GM18907 (cell line): ENCODE results near the gene RHOG.
"Not testable (repeated sequence)": the region's sequence is repeated elsewhere in the genome, so short reads cannot be mapped to it uniquely, and the experiment has no call there.

ENCODE experiments used
- ATAC-seq: cut with Tn5 transposase; IDR thresholded peaks from one replicate; pipeline ENCODE4 v1.9.1; 2021; ENCODE audit warnings: mild to moderate bottlenecking, moderate library complexity; ENCODE audit not compliant: unreplicated experiment

Gene RHOG

DNA sequence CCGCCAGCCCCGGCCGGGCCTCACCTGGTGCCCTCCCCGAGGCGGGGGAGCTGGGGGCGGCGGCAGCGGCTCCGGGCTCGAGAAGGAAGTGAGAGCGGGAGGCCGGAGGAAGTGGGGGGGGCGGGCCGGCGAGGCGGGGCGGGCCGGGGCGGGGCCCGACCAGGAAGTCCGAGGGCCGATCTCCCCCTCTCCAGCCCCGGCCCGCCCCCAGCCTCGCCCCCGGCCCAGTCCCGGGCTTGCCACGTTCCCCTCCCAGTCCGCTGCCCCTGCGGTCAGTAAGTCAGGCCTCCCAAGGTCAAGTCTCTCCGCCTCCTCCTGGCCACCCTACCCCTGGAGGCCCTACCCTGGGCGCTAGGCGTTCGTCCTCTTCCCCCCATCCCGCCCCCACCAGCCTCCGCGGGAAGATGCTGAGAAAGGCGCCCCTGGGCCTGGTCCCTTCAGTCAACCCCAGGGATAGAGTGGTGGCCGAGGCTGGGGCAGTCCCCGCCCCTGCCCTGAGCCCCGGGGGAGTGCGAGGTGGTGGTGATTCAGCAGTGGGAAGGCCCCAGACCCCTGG, at the start of gene RHOG:
RHOG (minus strand) TSS at position 90 of the 556 bp plus-strand sequence. CDS start 12,821 bp downstream, outside the sequence.
- peak; percentile 60 for ATAC-seq

DNA sequence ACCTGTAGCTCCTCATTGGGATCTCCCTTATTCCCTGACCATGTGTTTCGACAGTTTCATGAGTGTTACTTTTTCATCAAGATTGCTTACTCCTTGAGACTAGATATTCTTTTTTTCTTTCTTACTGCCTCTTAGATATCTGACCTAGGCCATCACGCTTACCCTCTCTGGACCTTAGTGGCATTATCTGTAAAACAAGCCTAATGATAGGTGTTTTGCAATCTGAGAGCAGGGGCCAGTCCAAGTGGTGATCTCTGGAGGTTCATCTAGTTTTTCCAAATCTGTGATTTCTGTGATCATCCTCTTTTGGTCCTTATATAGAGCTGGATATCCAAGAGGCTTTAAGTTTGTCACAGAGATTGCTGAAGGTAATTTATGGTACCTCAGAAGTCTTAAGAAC, 49.3 kb upstream of the RHOG start:
- no peak for ATAC-seq

DNA sequence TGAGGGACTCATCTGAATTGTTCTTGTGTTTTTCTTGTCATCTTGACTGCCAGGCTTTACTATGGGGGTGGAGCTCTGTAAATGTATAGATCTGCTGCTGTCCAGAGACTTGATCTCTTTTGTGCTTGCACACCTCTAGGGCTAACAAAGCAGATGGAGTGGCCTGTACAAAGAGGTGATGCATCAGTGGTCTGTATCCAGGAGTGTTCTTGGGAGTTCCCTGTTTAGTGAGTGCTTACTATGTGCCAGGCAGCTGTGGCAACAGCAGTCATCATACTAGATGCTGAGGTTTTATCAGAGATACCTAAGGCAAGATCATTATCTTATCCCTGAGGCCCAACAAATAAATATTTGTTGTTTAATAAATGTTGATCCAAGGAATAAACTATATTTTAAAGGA, 48.1 kb upstream of the RHOG start:
- no peak for ATAC-seq

DNA sequence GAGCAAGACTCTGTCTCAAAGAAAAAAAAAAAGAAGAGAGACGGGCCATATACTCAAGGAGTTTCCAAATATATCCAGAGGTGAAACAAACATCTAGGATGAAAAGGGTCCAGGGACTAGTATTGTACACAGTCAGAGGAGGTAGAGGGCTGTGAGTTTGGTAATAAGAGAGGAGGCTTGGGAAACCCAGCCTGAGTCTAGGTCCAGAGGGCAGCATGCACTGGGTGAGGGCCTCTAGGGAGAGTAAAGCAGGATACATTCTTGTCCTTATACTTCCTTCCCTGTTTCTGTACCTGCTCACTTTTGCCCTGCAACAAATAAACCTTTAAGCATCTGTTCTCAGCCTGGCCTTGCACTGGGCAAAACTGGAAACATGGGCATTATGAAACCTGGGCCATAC, 46.2 kb upstream of the RHOG start:
- no peak for ATAC-seq

DNA sequence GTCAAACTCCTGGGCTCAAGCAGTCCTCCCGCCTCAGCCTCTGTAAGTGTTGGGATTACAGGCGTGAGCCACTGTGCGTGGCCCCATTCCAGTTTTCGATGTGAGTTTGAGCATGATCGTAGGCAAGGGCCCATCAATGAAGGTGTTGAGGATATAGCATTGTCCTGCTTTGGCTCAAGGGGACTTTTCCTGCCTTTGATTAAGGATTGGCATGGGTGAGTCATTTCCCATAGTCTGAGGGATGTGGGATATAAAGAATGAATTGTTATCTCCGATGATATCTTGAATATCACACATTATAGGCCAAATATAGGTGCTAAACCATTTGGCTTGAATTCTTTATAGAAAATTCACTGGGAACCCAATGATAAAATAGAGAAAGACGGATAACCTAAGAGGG, 45.1 kb upstream of the RHOG start:
- ATAC-seq: no peak

DNA sequence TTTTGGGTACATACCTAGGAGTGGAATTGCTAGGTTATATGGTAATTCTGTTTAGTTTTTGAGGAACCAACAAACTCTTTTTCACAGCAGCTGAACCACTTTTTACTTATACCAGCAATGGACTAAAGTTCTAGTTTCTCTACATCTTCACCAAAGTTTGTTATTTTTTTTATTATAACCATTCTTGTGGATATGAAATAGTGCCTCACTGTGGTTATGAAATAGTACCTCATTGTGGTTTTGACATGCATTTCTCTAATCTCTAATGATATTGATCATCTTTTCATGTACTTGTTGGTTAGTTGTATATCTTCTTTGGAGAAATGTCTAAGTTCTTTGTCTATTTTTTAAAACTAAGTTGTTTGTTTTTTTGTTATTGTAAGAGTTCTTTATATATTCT, 41.9 kb upstream of the RHOG start:
- no peak for ATAC-seq

DNA sequence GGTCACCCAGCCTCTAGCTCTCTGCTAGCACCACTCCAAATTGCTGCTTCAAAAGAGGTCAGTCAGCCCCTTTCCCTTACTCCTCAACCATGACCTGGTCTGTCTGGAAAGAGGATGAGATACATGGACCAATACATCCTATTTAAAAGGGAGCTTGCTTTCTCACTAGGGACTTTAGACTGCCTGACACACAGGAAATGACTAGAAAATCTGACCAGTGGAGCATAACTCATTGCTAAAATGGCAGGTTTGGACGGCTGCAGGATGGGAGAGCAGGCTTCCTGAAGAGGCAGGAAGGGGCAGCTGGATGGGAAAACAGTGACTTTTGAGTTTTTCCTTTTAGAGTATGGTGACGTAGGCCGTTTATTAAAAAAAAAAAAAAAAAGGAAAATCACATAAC, 40.0 kb upstream of the RHOG start:
- ATAC-seq: peak; percentile 40

DNA sequence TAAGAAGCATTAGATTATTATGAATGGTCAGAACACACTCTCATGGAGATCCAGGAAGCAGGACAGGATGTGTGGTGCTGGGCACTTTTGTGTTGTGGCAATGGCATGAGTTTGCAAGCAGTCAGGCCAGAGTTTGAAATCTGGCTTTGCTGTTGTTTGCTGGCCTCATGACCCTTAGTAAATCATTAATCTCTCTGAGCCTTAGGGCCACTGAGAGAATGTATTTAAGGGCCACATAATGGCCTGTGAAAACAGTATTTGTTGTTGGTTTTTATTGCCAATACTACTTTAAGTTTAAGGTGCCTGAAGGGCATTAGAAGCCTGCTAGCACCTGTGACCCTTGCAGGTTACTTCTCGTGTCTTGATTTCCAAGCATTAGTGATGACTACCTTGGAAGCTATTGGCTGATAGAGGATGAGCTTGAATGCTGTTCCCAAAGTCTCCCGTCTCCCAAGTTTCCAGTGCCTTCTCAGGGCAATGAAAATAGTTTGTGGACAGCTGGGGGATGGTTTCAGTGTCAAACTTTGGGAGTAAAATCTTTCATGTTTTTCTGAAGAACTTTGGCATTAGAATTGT, 39.3 kb upstream of the RHOG start:
- peak; percentile 58 for ATAC-seq

DNA sequence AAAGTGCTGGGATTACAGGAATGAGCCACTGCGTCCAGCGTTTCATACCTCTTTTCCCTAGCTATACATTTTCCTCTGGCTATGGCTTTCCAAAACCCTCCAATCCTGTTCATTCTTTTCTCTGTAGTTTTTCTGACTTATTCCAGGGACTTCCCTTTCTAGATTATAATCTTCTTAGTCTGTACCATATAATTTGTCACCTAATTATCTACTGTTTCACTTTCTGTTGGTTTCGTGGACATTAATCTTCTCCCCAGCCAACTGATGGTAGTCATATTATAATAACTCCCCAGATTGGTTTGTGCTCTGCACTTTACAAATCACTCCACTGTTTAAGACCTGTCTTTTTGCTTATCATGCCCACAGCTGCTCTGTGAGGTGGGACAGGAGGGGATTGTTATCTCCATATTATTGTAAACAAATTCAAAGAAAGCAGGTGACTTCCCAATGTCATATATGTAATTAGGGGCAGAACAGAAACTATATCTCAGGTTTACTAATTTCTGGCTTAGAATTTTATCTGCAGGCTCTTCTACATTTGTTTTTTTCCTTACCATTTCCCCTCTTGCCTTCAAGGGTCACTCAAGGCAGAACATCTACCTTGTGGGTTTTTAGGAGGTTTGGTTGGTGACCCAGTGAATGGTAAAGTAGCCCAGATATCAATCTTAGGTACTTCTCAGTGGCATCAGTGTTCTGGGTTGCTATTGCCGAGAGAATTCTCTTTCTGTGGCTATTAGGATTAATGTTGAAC, 38.6 kb upstream of the RHOG start:
- ATAC-seq: peak; percentile 59

DNA sequence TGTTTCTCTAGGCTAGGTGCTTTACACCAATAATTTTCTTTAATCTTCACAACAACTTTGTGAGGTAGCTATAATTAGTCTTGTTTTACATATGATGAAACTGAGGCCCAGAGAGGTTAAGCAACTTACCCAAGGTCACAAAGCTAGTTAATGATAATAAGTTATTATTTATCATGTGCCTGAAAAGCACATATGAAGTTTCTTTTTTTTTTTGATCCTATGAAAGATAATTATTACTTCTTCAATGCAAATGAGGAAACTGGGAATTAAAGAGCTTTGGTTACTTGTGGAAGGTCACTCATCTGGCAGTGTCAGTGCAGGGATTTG, 37.5 kb upstream of the RHOG start:
- ATAC-seq: no peak

DNA sequence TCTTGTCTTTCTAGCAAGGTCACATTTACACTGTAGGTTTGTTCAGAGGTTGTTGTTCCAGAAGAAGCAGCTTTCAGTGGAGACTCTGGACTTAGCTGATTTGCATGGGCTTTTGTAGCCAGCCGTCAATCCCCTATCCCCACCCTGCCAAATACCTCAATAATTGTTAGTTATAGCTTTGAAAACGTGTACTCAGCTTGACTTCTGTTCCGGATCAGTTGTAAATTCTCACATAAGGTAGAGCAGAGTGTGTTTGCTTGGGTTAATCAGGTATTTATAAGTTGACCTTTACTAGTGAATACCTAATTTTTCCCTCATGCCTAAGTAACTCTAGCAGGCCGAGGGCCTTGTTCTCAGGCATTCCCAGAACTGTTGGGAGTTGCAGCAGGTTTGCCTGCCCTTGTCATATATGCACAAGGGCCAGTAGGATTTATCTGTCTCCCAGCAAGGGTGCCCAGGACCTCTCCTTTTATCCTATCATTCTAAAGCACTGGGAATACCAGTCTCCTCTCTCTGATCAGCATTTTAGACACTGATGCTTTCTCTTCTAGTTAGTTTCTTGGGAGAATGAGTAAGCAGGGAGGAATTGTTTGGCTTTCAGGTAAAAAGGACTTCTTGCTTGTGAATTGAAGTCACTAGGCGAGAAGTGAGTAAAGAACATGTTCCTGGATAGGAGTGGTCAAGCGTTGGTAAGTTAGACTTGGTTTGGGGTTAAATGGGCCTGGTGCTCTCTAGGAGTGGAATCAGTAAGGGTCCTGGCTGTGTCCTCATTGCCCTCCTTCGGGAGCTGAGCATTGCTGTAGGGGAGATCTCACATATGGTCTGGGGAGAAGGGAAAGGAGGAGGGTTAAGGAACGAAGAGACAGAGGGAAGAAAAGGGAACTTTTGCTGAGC, 36.9 kb upstream of the RHOG start:
- no peak for ATAC-seq

DNA sequence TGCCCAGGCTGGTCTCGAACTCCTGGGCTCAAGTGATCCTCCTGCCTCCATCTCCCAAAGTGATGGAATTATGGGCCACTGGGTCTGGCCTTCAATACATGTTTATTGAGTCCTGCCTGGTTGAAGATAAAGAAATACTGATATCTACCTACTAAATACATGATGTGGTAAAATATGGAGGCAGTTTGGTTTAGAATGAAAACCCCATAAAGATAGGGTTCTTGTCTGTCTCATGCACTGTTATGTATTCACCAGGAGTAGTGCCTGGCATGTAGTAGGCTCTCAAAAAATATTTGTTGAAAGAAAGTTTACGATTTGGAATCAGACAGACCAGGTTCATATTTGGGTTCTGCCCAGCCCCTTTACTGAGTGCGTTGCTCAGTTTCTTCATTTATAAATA, 35.9 kb upstream of the RHOG start:
- ATAC-seq: no peak

DNA sequence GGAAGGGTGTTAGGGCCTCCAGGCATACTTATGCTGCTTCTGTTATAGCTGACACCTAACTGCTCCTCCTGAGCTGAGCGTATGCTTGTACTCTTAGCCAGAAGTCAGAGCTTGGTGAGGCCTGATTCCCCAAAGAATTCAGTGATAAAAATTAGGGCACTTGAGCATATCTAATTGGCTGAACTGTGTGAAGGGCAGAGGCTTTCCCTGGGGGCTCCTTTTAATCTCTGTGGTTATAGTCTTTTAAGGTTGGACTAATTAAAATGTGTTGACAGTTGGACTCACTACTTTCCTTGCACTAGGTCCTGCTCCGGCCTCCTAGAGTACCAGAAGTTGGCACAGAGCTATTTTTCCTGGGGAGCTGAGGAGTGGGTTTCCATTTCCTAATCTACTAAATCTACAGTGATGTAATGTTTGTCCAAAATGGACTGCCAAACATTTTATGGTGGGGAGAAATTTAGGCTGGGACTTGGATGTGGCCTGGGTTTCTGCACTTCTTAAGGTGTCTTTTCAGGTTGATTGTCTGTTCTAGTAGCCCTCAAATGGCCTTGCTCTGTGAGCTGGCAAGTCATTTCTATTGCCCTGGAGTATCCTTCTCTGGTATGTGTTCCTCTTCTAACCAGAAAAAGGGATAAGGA, 33.1 kb upstream of the RHOG start:
- no peak for ATAC-seq

DNA sequence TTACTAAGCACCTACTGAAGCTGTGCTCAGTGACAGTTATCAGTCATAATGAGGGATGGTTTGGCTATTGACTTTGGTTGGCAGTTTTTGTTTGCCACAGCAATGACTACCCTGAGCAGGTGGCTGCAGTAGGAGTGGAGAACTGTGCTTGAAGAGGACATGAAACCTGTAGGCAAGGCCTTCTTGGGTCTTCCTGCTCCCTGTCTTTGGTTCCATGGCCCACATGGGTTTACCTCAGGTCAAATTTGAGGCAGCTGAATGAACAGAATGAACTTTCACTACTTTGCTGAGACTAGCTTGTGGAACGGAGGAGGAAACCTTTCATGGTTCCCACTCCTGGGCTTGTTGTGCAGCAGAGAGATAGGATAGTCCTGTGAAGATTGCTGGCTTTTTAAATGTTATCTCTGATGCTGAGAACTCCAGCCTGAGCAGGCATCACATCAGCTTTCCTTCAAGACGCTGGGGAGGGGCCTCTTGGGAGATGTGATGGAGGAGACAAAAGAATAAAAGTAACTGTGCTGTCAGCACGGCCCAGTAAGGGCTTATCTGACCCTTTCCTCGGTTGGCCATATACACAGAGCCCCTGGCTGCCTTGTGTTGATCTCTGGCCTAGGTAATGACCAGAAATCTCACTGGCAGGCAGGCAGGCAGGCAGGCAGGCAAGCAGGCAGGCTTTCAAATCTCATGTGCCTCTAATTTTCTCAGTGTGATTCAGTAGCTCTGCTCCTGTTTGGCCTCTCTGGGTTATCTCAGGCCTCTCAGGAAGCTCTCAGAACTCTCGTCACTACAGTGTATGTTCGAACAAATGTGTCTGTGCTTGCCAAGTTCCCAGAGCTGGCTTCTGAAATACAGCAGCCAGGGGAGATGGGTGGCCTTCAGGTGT, 26.7 kb upstream of the RHOG start:
- ATAC-seq: peak; percentile 68

DNA sequence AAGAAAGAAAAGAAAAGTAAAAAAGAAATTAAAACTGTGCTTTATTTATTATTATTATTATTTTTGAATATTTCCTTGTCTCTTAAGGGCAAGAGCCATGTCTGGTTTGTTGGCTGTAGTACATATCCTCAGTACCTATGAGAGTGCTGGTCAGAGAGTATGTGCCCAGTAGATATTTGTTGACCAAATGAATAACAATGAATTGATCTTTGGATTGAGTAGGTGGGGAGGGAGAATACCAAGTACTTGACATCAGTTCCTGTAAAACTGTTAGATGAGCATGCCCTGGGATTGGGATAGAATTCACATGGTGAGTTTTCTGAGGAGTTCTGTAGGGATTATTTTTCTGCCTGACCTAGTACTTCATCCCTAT, 26.1 kb upstream of the RHOG start:
- no peak for ATAC-seq

DNA sequence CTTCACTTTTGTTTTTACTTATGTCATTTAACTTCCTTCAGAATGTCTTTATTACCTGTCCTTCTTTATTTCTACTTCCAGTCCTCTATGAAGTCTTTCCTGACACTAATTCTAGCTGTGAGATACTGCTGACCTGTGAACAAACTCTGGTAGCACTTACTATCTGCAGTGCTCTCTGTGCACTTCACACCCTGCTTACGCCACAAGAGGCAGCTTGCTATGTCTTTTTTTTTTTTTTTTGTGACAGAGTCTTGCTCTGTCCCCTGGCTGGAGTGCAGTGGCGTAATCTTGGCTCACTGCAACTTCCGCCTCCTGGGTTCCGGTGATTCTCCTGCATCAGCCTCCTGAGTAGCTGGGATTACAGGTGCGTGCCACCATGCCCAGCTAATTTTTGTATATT, 25.4 kb upstream of the RHOG start:
- peak; percentile 38 for ATAC-seq

DNA sequence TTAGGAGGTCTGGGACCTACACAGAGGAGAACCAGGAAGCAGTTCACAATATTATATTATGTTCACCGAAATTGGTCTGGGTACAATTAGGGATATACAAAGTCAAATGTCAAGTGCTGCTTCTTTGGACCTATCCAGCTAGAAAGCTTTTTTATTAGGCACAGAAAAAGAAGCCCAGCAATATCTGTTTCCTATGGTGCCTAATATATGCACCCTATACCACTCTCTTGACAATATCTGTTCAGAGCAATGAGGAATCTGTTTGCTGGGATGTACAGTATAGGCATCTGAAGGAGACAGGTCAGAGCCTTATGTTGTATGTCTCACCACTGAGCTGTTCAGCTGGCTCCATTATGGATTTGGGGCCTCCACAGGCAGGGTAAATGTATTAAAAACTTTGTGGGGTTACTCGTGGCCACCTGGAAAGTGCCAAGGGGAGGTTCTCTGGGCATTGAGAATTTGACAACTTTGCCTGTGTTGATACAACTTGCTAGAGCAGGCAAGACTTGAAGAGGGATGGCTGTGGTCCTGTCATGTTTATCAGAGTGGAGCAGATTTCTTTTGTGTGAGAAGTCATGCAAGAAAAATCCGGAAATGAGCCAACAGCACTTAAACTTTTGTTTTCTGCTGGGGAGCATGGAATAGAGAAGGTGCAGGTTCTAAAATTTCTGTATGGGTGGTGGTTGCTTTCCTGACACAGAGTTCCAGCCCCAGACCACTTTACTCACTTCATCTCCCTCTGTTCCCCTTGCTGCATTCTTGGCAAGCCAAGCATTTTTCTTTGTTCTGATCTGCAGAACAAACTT, 24.8 kb upstream of the RHOG start:
- peak; percentile 23 for ATAC-seq

DNA sequence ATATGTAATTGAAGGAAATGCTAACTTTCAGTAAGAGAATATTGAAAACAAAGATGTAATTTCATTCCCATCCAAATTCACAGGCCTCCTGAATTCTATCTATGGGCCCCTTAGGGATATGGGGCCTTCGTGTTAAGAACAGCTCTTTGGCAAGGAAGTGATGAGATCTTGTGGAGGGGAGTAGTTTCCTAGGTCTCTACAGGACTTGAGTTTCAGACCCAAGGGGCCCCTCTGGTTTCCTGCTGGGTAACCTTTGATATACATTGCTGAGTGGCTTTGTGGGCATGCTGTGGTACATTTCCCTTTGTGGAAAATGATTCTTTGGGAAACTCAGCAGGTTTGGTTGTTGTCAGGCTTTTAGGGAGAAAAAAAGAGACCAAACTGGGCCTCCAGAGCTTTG, 20.9 kb upstream of the RHOG start:
- ATAC-seq: no peak

DNA sequence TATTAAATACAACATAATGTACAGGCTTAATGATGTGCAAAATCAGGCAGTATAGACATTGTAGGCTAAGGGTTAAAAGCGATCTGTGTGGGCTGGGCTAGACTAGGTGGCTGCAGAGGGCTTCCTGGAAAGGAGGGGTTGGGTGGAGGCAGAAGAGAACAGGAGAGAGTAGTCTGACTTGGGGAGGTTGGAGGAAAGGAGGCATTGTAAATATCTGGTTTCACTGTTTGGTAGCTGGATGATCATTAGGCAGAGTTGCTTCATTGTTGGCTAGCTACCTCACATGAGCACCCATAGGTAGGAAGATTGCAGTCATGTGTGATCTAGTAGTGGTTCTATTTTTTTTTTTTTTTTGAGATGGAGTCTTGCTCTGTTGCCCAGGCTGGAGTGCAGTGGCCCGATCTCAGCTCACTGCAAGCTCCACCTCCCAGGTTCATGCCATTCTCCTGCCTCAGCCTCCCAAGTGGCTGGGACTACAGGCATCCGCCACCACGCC, 20.2 kb upstream of the RHOG start:
- not testable (repeated sequence) for ATAC-seq
